HG02884 (cell line): ENCODE results near the gene FREY1.
A peak's percentile ranks its signal among the peaks of the same experiment; 100 is the strongest.

Experiments
- ATAC-seq: cut with Tn5 transposase; IDR thresholded peaks from one replicate; pipeline ENCODE4 v1.9.1; 2021; ENCODE audit warnings: mild to moderate bottlenecking, moderate library complexity; ENCODE audit not compliant: unreplicated experiment

Gene FREY1, protein sequence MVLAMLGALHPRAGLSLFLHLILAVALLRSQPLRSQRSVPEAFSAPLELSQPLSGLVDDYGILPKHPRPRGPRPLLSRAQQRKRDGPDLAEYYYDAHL

DNA sequence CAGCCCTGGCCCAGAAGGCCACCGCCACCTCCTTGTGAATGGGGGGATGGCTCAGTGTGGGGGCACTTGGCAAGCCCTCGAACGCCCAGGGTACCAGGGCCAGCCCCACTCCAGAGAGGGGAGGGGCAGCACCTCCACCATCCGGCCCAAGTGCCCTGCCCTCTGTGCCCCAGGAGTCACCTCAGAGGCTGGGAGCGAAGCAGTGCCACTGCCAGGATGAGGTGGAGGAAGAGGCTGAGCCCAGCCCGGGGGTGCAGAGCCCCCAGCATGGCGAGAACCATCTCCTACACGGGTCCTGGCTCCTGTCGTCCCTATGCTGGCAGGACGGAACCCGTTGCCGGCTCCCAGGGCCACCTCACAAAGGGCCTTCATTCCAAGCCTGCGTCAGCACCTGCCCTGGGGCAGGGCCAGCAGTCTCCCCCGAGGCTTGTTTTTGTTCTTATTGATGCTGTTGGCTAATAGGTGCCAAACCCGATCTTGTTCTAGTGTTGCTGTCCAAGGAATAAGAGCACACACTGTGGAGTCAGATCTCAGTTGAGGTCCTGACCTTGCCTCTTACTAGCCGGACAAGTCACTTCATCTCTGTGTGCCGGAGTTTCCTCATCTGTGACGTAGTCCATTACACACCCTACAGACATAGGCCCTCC lies at the start of gene FREY1:
Gene FREY1, minus strand, starts transcription at position 307 of the 647 bp plus-strand sequence. Its CDS starts 26 bp downstream, at position 281.
- no peak for ATAC-seq

DNA sequence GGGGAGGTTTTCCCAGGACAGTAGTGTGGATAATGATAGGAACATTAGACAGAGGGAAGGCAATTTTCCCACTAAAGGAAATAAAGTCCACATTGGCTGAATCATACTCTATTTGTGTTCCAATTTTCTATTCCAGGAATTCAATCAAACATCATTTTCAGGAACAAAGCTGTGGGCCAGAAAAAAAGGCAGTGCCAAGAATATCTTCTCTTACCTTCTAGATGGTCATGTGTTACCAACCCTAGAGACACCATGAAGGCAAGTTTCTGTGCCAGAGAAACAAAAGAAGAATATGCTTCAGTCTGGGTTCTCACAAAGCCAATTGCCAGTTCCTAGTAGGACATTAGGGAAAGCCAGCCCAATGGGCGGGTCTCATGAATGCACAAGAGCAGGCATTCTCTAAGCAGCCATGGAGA lies 42.9 kb upstream of the FREY1 start:
- ATAC-seq: no peak

DNA sequence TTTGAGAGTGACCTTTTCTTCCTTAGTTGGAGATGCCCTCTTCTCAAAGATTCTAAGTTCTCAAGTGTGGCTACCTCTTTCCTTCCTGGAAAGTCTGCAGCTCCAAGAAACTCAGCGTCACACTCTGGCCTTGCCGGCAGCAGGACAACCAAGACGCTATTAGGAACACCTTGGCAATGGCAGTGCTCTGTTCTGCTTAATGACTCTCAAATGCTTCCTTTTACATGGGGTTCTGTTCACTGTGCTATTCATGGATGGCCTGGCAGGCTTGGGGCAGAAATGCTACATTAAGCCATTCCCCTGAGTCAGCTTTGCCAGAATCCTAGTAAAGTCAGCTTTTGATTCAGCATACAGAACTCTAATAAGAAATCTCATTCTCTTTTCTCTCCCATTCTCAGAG lies 41.3 kb upstream of the FREY1 start:
- ATAC-seq: no peak

DNA sequence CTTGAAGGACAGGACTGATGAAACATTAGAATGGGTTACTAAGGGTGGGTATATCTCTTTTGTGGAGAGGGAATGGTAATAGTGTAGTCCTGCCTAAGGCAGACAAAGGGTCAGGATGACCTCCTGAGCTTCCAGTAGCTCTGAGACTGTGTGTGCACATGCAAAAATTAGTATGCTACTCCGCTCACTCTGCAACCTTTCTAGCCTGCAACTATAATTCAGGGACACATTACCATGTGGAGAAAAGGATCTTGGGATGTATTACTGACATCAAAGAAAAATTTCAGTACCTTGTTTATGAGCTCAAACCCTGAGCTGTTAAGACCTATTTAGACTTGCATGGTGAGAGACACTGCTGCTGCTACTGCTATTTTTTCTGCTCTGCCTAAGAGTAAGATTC lies 40.8 kb upstream of the FREY1 start:
- no peak for ATAC-seq

DNA sequence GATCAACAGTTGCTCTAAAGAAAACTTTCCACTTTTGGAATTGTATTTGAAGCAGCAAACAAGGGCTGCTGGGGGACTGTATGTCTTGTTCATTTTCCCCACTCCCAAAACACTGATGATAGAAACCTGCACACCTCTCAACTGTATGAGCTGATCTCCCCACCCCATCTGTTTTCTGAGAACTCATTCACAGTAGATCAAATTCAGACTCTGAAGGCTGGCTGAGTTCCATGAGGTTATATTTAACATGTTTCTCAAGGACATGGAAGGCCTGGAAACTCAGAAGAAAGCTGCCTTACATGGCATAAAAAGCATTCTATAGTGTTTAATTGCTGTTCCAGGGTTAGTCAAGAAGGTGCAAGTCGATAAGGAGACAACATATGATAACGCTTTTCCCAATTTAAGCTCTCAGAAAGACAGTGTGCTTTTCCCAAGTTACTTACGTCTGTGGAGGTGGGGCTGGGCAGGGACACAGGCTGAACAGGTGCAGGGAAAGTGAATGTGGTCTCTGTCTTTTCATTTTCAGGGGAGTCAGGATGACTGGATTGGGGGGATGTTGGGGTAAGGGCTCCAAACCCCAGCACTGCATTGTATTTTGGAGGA lies 38.4 kb upstream of the FREY1 start:
- ATAC-seq: no peak

DNA sequence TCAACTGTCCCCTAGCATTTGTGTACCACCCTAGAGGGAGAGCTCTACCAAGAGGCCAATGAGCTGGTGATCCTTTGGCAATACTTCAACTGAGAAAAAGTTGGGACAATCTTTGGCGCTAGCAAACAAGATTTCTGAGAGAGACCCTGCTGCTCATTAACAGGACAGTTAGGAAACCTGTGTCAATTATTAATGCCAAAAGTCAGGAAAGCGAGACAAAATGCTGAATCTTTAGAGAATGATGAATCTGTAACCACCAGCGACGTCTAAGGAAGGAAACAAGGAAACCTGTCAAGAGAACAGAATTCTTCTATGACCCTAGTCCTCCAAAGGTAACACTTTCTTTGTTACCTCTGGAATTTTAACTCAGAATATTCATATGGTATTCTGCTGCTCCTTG lies 35.3 kb upstream of the FREY1 start:
- ATAC-seq: no peak

DNA sequence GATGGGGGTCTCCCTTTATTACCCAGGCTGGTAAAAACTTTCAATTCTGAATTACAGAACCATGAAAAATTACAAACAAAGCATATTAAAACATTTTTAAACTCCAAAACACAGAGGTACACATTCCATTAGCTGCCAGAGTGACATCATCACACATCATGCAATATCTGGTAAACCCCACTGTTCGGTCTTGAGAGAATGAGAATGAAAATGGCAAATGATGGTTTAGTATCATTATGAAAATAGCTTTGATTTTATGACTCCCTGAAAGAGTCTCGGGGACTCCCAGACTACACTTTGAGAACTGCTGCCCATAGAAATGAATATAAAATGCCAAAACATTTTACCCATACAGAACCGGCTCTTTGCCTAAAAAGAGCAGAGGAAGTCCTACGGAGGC lies 34.2 kb upstream of the FREY1 start:
- no peak for ATAC-seq

DNA sequence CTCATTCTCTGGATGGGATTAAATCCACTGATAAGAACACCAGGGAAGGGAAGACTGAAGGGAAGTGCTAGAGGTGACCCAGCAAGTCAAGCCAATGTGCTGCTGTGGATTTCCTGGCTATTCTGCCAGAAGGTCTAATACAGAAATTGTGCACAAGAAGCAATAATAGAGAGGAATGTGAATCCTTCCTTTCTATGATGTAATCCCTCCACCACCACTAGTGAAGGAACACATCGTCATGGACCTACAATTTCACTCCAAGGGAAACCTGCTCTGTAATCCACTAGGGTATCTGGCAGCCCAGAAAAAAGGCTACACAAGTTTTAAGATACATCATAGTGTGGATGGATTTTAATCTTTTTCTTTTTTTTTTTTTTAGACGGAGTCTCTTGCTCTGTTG lies 32.8 kb upstream of the FREY1 start:
- no peak for ATAC-seq

DNA sequence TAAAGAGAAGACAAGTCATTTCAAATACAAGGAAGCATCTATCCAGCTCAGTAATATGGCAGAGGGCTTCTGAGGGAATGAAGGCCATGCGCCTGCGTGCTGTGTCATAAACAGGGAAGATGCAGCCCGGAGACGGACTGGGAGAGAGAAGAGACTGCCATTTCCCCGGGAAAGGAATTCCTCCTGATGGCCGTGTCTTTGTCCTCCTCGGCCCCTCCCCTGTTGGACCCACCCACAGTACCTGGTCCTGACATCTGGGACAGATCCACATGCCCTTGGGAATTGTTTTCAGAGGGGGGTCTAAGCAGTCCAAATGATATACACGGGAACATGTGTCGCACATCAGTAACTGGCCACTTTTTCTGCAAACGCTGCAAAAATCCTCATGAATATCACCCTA lies 30.8 kb upstream of the FREY1 start:
- no peak for ATAC-seq

DNA sequence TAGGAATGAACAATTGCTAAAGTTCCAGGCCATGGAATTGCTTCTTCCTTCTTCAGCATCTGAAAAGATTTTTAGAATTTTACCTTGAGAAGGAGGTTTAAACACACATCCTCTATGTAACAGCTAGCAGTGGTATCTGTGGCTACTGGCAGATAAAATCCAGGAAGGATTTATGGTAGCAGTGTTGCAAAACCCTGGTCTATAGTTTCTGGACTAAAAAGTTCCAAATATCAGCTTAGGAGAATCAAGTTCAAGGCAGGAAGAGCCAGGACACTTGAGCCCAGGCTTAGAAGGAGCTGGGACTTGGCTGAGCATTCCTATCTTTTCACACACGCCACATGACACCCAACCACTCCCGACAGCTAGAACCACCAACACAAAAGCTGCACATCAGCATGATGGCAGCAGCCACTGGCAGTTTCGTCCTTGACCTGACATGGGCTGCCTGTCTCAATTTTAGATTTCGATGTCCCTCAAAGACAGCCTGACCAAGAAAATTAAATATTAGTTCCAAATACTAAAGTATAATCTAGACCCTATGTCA lies 29.5 kb upstream of the FREY1 start:
- ATAC-seq: no peak

DNA sequence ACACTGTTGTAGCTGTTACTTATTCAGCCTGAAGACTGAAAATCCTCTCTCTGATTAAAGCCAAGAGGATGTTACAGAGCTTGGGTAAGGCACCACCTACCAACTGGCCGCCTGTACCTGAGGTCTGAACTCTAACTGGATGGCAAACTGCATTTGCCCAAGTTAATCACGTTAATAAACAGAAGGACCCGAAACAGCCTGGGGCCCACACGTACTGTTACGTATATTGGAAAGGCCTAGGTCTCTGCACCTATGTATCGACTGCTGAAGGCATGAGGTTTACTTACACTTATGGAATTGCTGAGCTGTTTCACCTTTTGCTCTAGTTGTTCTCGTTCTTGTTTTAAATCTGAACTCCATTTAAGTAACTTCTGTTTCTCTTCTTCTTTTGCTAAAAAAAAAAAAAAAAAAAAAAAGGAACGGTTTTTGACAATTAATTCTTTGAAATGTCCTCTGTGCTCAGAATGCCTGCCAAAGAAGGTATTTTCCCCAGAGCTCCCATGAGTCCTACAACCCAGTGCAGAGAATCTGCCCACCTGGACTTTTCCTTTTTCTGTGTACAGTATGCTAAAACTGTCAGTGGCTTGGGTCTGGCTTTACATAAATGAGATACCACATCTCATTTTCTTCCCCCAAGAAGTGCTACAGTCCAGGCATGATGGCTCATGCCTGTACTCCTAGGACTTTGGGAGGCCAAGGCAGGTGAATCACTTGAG lies 28.4 kb upstream of the FREY1 start:
- no peak for ATAC-seq

DNA sequence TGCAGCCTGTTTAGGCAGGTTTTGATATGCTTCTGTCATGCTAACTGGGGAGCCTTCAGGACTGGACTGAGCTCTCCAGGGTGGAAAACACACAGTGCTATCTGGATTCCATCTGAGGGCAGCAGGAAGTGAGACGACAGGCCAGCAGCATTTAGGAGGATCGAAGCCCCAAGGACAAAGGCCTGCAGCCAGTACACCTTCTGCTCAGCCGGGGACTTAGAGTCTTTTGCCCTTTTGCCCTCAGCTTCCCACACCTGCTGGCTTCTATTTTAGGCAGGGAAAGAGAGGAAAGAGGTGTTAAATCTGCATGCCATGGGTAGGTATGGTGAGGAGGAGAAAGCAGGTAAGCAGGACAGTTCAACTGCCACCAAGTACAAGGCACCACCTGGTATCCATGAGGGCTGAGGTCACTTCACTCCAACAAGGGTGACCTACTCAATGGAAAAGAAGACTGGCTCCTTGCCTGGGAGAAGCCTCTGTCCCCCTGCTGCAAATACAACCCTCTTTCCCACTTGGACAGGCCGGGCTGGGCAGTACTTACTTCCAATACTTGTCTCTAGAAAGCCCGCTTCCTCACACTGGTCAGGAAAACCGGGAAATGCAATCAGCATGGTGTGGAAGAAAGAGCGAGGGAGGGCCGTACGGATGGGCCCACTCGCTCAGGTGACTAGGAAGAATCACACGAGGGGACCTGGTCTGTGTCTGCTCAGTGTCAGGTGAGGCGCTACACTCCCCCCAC lies 27.7 kb upstream of the FREY1 start:
- no peak for ATAC-seq

DNA sequence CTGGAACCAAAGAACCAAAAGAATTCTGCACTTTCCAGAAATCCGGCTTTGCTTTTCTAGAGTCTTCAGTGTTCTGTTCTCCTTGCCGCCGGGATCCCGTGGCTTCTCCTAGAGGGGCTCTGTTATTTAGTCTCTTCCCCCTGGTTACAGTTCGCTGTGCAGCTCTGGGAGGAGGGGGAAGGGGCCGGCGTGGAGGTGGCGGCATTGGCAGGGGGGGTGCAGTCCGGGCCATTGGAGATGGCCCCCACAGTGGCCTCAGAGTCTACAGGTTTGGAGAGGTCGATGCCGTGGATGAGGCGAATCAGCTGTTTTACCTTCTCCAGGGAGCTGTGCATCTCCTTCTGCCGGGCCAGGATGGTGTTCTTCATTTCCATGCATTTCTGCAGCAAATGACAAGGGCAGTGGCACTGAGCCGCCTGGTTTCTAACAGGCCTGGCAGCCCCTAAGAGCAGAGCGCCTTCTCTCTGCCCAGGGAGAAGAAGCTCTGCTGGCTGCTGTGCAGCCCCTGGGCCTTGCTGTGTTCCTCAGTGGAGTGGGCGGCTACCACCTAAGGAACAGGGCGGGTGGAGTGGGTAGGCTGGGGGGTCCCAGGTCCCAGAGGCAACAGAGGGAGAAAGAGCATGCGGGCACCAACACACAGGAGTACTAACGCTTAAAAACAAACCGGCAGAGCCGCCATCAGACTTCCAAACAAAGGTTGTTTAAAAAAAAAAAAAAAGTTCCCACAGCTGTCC lies 26.9 kb upstream of the FREY1 start:
- no peak for ATAC-seq

DNA sequence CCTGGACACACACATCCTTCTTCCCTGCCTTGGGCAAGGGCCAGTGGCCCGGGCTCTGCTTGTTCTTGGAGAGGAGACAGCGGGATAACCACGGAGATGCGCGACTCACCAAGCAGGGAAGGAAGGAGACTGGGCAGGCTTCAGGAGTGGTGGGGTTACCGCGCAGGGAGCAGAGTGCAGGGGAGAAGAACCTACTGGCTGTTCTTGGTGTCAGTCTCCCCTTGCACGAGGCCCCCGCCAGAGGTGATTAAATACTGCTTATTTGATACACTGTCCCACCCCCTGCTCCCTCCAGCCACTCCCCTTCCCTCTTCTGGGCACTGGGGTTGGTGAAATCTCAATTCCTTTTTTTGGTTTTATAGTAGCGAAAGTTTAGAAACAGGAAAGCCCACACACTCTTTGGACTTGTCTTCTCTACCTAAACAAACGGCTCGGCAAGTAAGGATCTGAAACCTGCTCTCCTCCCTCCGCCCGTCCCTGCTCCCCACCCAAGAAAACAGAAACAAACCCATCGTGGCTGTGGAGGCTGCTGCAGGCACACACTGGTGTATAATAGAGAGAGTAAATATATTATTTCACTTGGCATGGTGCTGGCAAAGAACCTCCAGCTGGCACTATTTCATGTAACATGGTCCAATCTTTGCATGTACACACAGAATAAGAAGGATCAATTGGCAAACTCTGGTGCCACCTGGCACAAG lies 26.2 kb upstream of the FREY1 start:
- no peak for ATAC-seq

DNA sequence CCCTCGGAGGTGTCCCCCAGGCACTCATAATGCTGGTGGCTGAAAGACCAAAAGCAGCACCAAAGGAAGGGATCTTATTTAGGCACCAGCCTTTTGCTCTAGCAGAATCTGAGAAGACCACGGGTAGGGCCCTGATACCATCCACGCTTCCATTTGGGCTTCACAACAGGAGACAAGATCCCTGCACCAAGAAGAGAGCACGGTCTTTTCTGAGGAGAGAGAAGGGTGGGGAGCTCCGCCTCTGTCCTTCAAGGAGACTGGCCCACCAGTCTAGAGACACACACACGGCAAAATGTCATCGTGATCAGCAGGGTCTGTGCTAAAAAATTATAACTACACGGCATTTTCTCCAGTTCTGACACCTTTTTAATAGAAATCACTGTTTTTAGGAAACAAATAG lies 25.1 kb upstream of the FREY1 start:
- ATAC-seq: no peak

DNA sequence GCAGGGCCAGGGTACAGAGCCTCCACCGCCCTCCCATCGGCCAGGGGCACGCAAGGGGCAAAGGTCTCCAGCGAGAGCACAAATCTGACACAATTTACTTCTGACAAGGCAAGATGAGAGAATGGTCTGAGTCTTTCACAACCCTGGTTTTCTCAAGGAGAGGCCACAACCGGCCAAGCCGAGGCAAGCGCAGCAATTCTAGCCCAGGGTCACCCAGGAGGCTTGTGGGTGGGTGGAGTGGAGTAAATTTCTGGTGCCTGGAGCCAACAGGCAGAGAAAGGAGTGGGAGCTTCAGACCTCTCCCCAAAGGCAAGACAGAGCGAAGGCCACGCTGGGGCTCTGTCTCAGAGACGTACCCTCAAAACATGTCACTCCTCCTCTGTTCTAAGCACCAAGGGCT lies 24.7 kb upstream of the FREY1 start:
- ATAC-seq: no peak

DNA sequence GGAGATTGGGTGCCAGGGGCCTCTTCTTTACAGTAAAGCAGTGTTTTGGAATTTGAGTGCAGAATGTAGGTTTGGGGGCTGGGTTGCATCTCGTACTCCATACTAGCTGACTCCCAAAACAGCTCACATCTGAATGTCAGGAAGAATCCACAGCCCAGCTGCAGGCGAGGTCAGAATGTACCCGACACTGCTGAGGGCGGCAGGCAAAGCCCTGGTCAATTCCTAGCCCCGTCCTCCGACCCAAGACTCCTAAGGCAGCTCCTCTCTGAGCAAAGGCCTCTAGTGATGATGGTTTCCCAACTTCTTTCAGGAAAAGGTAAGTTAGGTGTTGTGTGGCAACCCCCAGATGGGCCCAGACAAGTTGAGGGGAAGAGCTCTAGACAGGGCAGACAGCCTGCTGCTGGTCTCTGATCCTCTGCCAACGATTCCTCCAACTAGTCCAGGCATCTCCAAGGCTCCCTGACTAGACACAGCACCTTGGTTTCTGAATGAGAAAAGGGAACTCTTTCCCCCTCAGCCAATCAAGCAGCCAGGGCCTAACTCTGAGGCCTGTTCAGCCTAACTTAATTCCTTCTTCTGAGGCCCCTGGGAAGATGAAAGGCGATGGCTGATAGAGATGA lies 24.0 kb upstream of the FREY1 start:
- ATAC-seq: no peak

DNA sequence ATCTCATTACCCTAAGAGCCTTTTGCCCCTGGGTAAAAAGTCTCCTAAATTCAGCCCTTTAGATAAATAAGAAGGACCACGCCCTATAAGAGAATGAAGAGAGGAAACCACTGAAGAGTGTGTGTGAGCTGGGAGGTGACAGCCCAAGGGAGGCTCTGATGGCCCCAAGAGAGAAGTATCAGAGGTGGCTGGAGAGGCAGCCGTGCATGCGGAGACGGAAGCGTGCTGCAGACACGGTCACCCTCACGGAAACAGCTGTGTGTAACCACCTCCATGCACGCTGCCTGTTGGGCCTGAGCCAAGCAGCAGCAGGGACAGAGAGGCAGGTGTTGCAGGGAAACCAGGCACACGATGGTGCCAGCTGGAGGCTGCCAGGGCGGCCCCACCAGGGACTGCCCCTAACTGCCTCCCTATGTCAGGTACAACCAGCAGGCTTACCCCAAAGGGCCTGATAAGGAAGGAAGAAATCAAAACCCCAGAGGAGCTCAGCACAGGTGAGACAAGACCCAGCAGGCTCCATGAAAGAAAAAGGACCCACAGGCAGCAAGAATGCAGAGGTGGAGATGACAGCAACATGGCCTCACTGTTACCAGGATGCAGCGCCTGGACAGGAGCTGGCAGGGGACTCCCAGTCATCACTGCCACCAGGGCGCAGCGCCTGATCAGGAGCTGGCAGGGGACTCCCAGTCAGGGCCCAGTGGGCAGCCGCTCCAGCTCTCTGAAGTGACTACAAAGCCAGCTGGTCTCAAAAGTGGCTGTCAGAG lies 23.1 kb upstream of the FREY1 start:
- peak; percentile 88 for ATAC-seq
